ENCODE measurements around the gene RFX3. TPM values are rescaled to one million over a fixed set of nuclear protein-coding genes. Genes with fewer than 3 reads are reported as not detected.

The RFX3 gene
- total RNA-seq, 1 donor from 2014 or later = 16.3 TPM

GRCh38 chr9:3434594-3434993 lies 91.2 kb downstream of the RFX3 start:
- no peak for DNase-seq (ENCODE audit: low spot score)

- DNase-seq (ENCODE audit: low spot score) = no peak
Measured at GRCh38 chr9:3433754-3434153, 92.0 kb downstream of the RFX3 start.

GRCh38 chr9:3433066-3433465 lies 92.7 kb downstream of the RFX3 start:
- no peak for DNase-seq (ENCODE audit: low spot score)

GRCh38 chr9:3431890-3432289 lies 93.9 kb downstream of the RFX3 start:
- no peak for DNase-seq (ENCODE audit: low spot score)

GRCh38 chr9:3419893-3420292 lies 105.9 kb downstream of the RFX3 start:
- DNase-seq (ENCODE audit: low spot score) = no peak

- DNase-seq (ENCODE audit: low spot score) = no peak
Measured at GRCh38 chr9:3415906-3416305, 109.9 kb downstream of the RFX3 start.

GRCh38 chr9:3413984-3414383 lies 111.8 kb downstream of the RFX3 start:
- DNase-seq (ENCODE audit: low spot score) = no peak

- DNase-seq (ENCODE audit: low spot score) = no peak
Measured at GRCh38 chr9:3410461-3410860, 115.3 kb downstream of the RFX3 start.

GRCh38 chr9:3409453-3409852 lies 116.3 kb downstream of the RFX3 start:
- DNase-seq (ENCODE audit: low spot score) = no peak

- no peak for DNase-seq (ENCODE audit: low spot score)
Measured at GRCh38 chr9:3403315-3403714, 122.5 kb downstream of the RFX3 start.

GRCh38 chr9:3401221-3401954 lies 124.4 kb downstream of the RFX3 start:
- DNase-seq (ENCODE audit: low spot score) = no peak

GRCh38 chr9:3398232-3398648 lies 127.6 kb downstream of the RFX3 start:
- no peak for DNase-seq (ENCODE audit: low spot score)

- no peak for DNase-seq (ENCODE audit: low spot score)
Measured at GRCh38 chr9:3397766-3398165, 128.0 kb downstream of the RFX3 start.

- DNase-seq (ENCODE audit: low spot score) = no peak
Measured at GRCh38 chr9:3391414-3391813, 134.4 kb downstream of the RFX3 start.

GRCh38 chr9:3386753-3387152 lies 139.0 kb downstream of the RFX3 start:
- DNase-seq (ENCODE audit: low spot score) = no peak

- DNase-seq (ENCODE audit: low spot score) = no peak
Measured at GRCh38 chr9:3385871-3386270, 139.9 kb downstream of the RFX3 start.

GRCh38 chr9:3371842-3372241 lies 154.0 kb downstream of the RFX3 start:
- no peak for DNase-seq (ENCODE audit: low spot score)

GRCh38 chr9:3370715-3371114 lies 155.1 kb downstream of the RFX3 start:
- no peak for DNase-seq (ENCODE audit: low spot score)

- no peak for DNase-seq (ENCODE audit: low spot score)
Measured at GRCh38 chr9:3367185-3367584, 158.6 kb downstream of the RFX3 start.

GRCh38 chr9:3361689-3362392 lies 164.0 kb downstream of the RFX3 start:
- DNase-seq (ENCODE audit: low spot score) = no peak

GRCh38 chr9:3361116-3361515 lies 164.7 kb downstream of the RFX3 start:
- DNase-seq (ENCODE audit: low spot score) = no peak

GRCh38 chr9:3360245-3360644 lies 165.6 kb downstream of the RFX3 start:
- no peak for DNase-seq (ENCODE audit: low spot score)

GRCh38 chr9:3359778-3360177 lies 166.0 kb downstream of the RFX3 start:
- no peak for DNase-seq (ENCODE audit: low spot score)

Data from mucosa of gallbladder (tissue), 1 donor.